ENCODE data around the gene PARD6B. TPM values are rescaled to one million over a fixed set of nuclear protein-coding genes. Genes with fewer than 3 reads are reported as not detected.

PARD6B gene
- total RNA-seq, 6 experiments from 2014 or later = 0.24 to 0.68 (median 0.51) TPM

GRCh38 chr20:50723672-50724071 lies 7.7 kb upstream of the PARD6B start:
- no peak for DNase-seq
- H3K9me3 Mint-ChIP-seq = no peaks in the 10 kb centered on the region
- no peak overlapping the region for H3K4me3 Mint-ChIP-seq
- H3K27ac Mint-ChIP-seq = no peak overlapping the region
- no peaks in the 10 kb centered on the region for H3K36me3 Mint-ChIP-seq (ENCODE audit: low read depth)
- no peaks in the 10 kb centered on the region for H3K27me3 Mint-ChIP-seq (ENCODE audit: insufficient read depth)
- peaks cover 18% of the 10 kb centered on the region for H3K4me1 Mint-ChIP-seq (ENCODE audit: low read depth)
- TF ChIP-seq, protein P1, sequence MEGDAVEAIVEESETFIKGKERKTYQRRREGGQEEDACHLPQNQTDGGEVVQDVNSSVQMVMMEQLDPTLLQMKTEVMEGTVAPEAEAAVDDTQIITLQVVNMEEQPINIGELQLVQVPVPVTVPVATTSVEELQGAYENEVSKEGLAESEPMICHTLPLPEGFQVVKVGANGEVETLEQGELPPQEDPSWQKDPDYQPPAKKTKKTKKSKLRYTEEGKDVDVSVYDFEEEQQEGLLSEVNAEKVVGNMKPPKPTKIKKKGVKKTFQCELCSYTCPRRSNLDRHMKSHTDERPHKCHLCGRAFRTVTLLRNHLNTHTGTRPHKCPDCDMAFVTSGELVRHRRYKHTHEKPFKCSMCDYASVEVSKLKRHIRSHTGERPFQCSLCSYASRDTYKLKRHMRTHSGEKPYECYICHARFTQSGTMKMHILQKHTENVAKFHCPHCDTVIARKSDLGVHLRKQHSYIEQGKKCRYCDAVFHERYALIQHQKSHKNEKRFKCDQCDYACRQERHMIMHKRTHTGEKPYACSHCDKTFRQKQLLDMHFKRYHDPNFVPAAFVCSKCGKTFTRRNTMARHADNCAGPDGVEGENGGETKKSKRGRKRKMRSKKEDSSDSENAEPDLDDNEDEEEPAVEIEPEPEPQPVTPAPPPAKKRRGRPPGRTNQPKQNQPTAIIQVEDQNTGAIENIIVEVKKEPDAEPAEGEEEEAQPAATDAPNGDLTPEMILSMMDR (IDR thresholded peaks at IDR 0.05) = no peak

- Mint-ChIP-seq H3K27ac (no peak overlapping the region), H3K4me3 (no peak overlapping the region), H3K9me3 (no peaks in the 10 kb centered on the region), H3K4me1 (ENCODE audit: low read depth) (peaks cover 22% of the 10 kb centered on the region), H3K27me3 (ENCODE audit: insufficient read depth) (no peaks in the 10 kb centered on the region), H3K36me3 (ENCODE audit: low read depth) (no peaks in the 10 kb centered on the region)
- TF ChIP-seq, protein P1 (IDR thresholded peaks at IDR 0.05) = no peak
- no peak for DNase-seq
Measured at GRCh38 chr20:50724112-50724725, 7.2 kb upstream of the PARD6B start.

DNA sequence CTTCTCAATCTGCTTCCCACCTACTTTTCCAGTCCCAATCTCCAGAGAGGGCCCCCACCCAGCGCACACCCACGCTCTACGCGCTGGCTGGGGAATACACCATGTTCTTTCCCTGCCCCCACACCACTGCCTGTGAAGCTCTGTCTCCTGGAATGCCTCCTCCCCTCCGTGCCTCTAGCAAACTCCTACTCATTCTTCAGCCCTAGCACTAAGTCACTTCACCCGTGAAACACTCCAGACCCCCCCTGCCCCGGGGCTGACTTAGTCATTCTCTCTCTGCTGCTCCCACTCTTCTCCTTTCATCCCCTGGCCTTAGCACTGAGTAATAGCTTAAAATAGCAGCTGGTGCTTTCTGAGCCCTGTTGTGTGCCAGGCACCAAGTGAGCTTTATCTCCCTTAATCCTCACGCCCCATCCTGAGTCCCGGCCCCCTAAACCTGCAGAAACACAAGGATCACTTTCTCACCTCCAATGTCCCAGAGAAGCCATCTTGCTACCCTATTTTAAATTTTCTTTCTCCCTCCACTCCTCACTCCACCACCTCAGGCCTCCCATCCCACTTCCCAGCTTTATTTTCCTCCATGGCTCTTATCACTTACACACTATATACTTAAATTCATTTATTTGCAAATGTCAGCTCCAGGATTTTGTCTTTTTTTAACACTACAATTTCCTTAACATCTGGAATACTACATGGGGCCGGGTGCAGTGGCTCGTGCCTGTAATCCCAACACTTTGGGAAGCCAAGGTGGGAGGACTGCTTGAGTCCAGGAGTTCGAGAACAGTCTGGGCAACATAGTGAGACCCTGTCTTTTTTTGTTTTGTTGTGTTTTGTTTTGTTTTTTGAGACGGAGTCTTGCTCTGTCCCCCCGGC lies 6.3 kb upstream of the PARD6B start:
- peak; percentile 97 for DNase-seq
- TF ChIP-seq, protein P1 (IDR thresholded peaks at IDR 0.05) = no peak
- peaks cover 31% of the 10 kb centered on the region for H3K4me1 Mint-ChIP-seq (ENCODE audit: low read depth)
- no peaks in the 10 kb centered on the region for H3K9me3 Mint-ChIP-seq
- H3K36me3 Mint-ChIP-seq (ENCODE audit: low read depth) = no peaks in the 10 kb centered on the region
- H3K27me3 Mint-ChIP-seq (ENCODE audit: insufficient read depth) = no peaks in the 10 kb centered on the region
- H3K27ac Mint-ChIP-seq = no peak overlapping the region
- no peak overlapping the region for H3K4me3 Mint-ChIP-seq

DNA sequence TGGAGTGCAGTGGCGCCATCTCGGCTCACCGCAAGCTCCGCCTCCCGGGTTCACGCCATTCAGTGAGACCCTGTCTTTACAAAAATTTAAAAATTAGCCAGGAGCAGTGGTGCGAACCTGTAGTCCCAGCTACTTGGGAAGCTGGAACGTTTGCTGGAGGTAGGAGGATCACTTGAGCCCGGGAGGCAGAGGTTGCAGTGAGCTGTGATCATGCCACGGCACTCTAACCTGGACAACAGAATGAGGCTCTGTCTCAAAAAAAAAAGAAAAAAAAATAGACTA lies 5.7 kb upstream of the PARD6B start:
- Mint-ChIP-seq H3K36me3 (ENCODE audit: low read depth) (no peaks in the 10 kb centered on the region), H3K4me3 (no peak overlapping the region), H3K27me3 (ENCODE audit: insufficient read depth) (no peaks in the 10 kb centered on the region), H3K9me3 (no peaks in the 10 kb centered on the region), H3K27ac (no peak overlapping the region), H3K4me1 (ENCODE audit: low read depth) (peaks cover 36% of the 10 kb centered on the region)
- TF ChIP-seq, protein P1 (IDR thresholded peaks at IDR 0.05) = no peak
- no peak for DNase-seq

- Mint-ChIP-seq H3K9me3 (no peaks in the 10 kb centered on the region), H3K36me3 (ENCODE audit: low read depth) (no peaks in the 10 kb centered on the region), H3K27ac (no peak overlapping the region), H3K4me1 (ENCODE audit: low read depth) (peaks cover 32% of the 10 kb centered on the region), H3K4me3 (no peak overlapping the region), H3K27me3 (ENCODE audit: insufficient read depth) (no peaks in the 10 kb centered on the region)
- TF ChIP-seq, protein P1 (IDR thresholded peaks at IDR 0.05) = no peak
- DNase-seq = no peak
Measured at GRCh38 chr20:50726955-50727791, 4.2 kb upstream of the PARD6B start.
